GM23248 (cell line): Measurements from ENCODE around the gene ESR2. TPM values are rescaled to one million over a fixed set of nuclear protein-coding genes. Genes with fewer than 3 reads are reported as not detected.

Source experiments
- DNase-seq: peaks from one replicate; pipeline ENCODE4 v3.0.0-alpha.2; 2015
- H2AFZ ChIP-seq: fragments of 200-600 bp; sonication (generic); 2 replicates; pipeline ENCODE4 v1.6.1; 2016; ENCODE audit warnings: antibody characterized with exemption
- H3F3A ChIP-seq: fragments of 200-600 bp; sonication (generic); 2 replicates; pipeline ENCODE4 v1.6.1; 2016; ENCODE audit warnings: mild to moderate bottlenecking, antibody characterized with exemption, mixed run types; ENCODE audit not compliant: insufficient read depth
- H3K27ac ChIP-seq: fragments of 200-600 bp; sonication (generic); 2 replicates; pipeline ENCODE4 v1.5.1; 2016; ENCODE audit warnings: mild to moderate bottlenecking
- H3K27me3 ChIP-seq: fragments of 200-600 bp; sonication (generic); replicated peaks from 2 replicates; pipeline ENCODE4 v1.6.1; 2016; ENCODE audit warnings: mild to moderate bottlenecking; ENCODE audit not compliant: insufficient read depth
- H3K36me3 ChIP-seq: fragments of 200-600 bp; sonication (generic); 2 replicates; pipeline ENCODE4 v1.6.1; 2016; ENCODE audit warnings: low read depth, mild to moderate bottlenecking
- H3K4me1 ChIP-seq: fragments of 200-600 bp; sonication (generic); 2 replicates; pipeline ENCODE4 v1.6.1; 2016; ENCODE audit warnings: mild to moderate bottlenecking; ENCODE audit not compliant: insufficient read depth
- H3K4me2 ChIP-seq: fragments of 200-600 bp; sonication (generic); one replicate; pipeline ENCODE4 v1.6.1; 2016; ENCODE audit warnings: mild to moderate bottlenecking; ENCODE audit not compliant: unreplicated experiment
- H3K4me3 ChIP-seq: fragments of 200-600 bp; sonication (generic); 2 replicates; pipeline ENCODE4 v1.5.1; 2016; ENCODE audit warnings: mild to moderate bottlenecking
- H3K79me2 ChIP-seq: fragments of 200-600 bp; sonication (generic); 2 replicates; pipeline ENCODE4 v1.6.1; 2016; ENCODE audit warnings: mild to moderate bottlenecking; ENCODE audit not compliant: insufficient read depth
- H3K9ac ChIP-seq: fragments of 200-600 bp; sonication (generic); 2 replicates; pipeline ENCODE4 v1.6.1; 2016; ENCODE audit warnings: mild to moderate bottlenecking
- H3K9me2 ChIP-seq: fragments of 200-600 bp; sonication (generic); 2 replicates; pipeline ENCODE4 v1.6.1; 2016; ENCODE audit warnings: mixed run types, mild to moderate bottlenecking, moderate library complexity; ENCODE audit not compliant: insufficient read depth
- H3K9me3 ChIP-seq: fragments of 200-600 bp; sonication (generic); one replicate; pipeline ENCODE4 v1.6.1; 2017; ENCODE audit warnings: low read depth
- H4K20me1 ChIP-seq: fragments of 200-600 bp; sonication (generic); 2 replicates; pipeline ENCODE4 v1.6.0; 2016; ENCODE audit not compliant: insufficient read depth
- EZH2 ChIP-seq: fragments of 200-600 bp; sonication (generic); IDR thresholded peaks from 2 replicates; pipeline ENCODE4 v1.6.1; 2018; ENCODE audit warnings: antibody characterized with exemption, mild to moderate bottlenecking; ENCODE audit not compliant: insufficient read depth, poor library complexity, severe bottlenecking
- EZH2phosphoT487 ChIP-seq: fragments of 200-600 bp; sonication (generic); IDR thresholded peaks from 2 replicates; pipeline ENCODE4 v1.6.1; 2018; ENCODE audit warnings: antibody characterized with exemption, moderate library complexity, mild to moderate bottlenecking, low read depth; ENCODE audit not compliant: insufficient read depth
- WGBS, 2 experiments: methylation state at CpG; one replicate each; pipeline ENCODE4 v1.1.6; 2015 to 2017; ENCODE audit warnings: low lambda C conversion rate in 2 of 2, low coverage in 1 of 2; ENCODE audit errors: missing lambda C conversion rate in 2 of 2; 5-methylcytosine and 5-hydroxymethylcytosine counted together
- in situ Hi-C: fragments of 300-500 bp; cut with MboI; formaldehyde crosslinking; loops from 2 replicates; pipeline ENCODE4 v1.15.0; 2020
- polyA plus RNA-seq: library from polyadenylated mRNA; unstranded; fragments of >200 nt; fragmentation: Nextera tagmentation; extraction: Ambion mirVana; gene quantifications from 2 replicates; pipeline ENCODE4 v1.2.1, GENCODE V29; 2016
- total RNA-seq: library from RNA; depleted of rRNA; stranded (reverse); fragments of >200 nt; shearing (Covaris generic); gene quantifications from 2 replicates; pipeline ENCODE4 v1.2.3, GENCODE V29; 2014

The ESR2 gene
- total and polyA plus RNA-seq, 2 experiments from 2014 or later = not detected

DNA sequence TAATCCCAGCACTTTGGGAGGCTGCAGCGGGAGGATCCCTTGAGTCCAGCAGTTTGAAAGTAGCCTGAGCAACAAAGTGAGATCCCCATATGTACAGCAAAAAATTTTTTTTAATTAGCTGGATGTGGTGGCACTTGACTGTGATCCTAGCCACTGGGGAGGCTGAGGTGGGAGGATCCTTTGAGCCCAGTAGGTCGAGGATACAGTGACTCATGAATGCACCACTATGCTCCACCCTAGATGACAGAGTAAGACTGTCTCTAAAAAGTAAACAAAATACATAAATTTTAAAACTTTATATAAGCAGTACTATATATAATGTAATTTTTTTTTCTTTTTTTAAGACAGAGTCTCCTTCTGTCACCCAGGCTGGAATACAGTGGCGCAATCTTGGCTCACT, 115.4 kb downstream of the ESR2 start:
- H3F3A ChIP-seq = no peaks in the 10 kb centered on the region
- no peak for DNase-seq
- in situ Hi-C loops = no loop called here
- no peak overlapping the region for H3K4me3 ChIP-seq
- no peak overlapping the region for H3K4me2 ChIP-seq
- no peak overlapping the region for H3K9ac ChIP-seq
- no peaks in the 10 kb centered on the region for H3K79me2 ChIP-seq
- no peaks in the 10 kb centered on the region for H3K36me3 ChIP-seq
- H3K9me3 ChIP-seq = no peaks in the 10 kb centered on the region
- H3K9me2 ChIP-seq = no peaks in the 10 kb centered on the region
- TF ChIP-seq EZH2phosphoT487 (no peak), EZH2 (no peak)
- no peak overlapping the region for H3K27ac ChIP-seq
- WGBS, 2 experiments = 81 to 84% methylated on average over 3 of the region's 3 CpGs
- H4K20me1 ChIP-seq = no peaks in the 10 kb centered on the region
- H3K4me1 ChIP-seq = no peaks in the 10 kb centered on the region
- H3K27me3 ChIP-seq = no peaks in the 10 kb centered on the region
- no peak overlapping the region for H2AFZ ChIP-seq

DNA sequence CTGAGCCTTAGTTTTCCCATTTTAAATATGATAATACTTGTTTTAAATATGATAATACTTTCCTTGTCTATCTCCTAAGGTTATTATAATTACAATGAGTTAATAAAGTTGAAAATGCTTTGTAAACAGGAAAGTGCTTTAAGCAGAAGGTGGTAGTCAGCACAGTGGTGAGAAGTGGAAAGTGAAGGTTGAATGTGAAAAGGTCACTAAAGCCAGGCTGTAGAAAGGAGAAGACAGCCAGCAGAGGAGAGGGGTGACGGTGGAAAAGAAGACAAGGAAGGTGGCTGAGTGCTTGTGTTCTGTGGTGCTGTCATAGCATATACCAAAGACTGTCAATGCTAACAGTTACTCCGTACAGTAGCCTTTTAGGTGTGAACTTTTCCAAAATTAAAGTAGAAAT, 117.8 kb downstream of the ESR2 start:
- no peak overlapping the region for H2AFZ ChIP-seq
- no peaks in the 10 kb centered on the region for H3K36me3 ChIP-seq
- H3K27ac ChIP-seq = no peak overlapping the region
- WGBS, 2 experiments = 99 to 100% methylated on average over 2 of the region's 2 CpGs
- H3K4me1 ChIP-seq = no peaks in the 10 kb centered on the region
- no peaks in the 10 kb centered on the region for H3K9me3 ChIP-seq
- H3K9ac ChIP-seq = no peak overlapping the region
- H3F3A ChIP-seq = no peaks in the 10 kb centered on the region
- no peaks in the 10 kb centered on the region for H3K9me2 ChIP-seq
- DNase-seq = no peak
- no peaks in the 10 kb centered on the region for H3K27me3 ChIP-seq
- H3K79me2 ChIP-seq = no peaks in the 10 kb centered on the region
- H3K4me2 ChIP-seq = no peak overlapping the region
- H4K20me1 ChIP-seq = no peaks in the 10 kb centered on the region
- no peak overlapping the region for H3K4me3 ChIP-seq
- in situ Hi-C loops = no loop called here
- TF ChIP-seq EZH2 (no peak), EZH2phosphoT487 (no peak)

DNA sequence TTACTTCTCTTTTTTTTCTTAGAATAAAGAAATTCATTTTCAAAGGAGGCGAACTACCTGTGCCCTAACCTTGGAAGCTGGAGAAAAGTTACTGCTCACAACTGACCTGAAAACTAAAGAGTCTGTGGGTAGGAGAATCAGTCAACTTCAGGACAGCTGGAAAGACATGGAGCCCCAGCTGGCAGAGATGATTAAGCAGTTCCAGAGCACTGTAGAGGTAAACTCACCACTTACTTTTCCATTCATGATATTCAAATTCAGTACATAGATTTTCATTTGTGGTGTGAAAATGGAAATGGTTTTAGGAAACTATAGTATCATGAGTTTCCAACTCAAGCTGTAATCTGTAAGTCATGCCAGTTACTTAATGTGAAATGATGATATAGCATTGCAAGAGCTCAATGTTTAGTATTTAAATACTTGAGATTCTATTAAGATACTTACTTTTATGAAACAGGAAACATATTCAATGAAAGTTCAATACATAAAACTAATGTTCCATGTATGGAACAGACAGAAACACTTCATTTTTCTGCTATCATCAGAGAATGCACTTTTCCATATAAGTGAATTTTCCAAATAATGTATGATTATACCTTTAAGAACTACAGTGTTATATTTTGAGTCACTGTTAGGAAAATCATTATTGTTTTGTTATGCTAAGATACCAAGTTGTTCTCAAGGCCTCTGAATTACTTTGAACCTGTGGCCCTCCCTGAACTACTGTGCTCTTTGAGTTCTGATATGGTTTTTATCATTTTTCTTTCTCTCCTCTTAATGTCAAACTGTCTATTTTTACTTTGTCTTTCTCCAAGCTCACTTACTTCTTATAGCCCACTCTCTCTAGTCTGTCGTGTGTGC, 119.0 kb downstream of the ESR2 start:
- no peak overlapping the region for H3K4me3 ChIP-seq
- H3K4me2 ChIP-seq = no peak overlapping the region
- no peaks in the 10 kb centered on the region for H3K4me1 ChIP-seq
- no peak for TF ChIP-seq EZH2
- TF ChIP-seq EZH2phosphoT487 = no peak
- WGBS, 2 experiments = 85 to 92% methylated on average over 2 of the region's 2 CpGs
- no peak overlapping the region for H3K27ac ChIP-seq
- no peaks in the 10 kb centered on the region for H3F3A ChIP-seq
- no peaks in the 10 kb centered on the region for H3K9me2 ChIP-seq
- no peak overlapping the region for H2AFZ ChIP-seq
- no peak overlapping the region for H3K9ac ChIP-seq
- no peaks in the 10 kb centered on the region for H3K36me3 ChIP-seq
- no peaks in the 10 kb centered on the region for H3K27me3 ChIP-seq
- no peak for DNase-seq
- H3K9me3 ChIP-seq = no peaks in the 10 kb centered on the region
- H4K20me1 ChIP-seq = no peaks in the 10 kb centered on the region
- H3K79me2 ChIP-seq = no peaks in the 10 kb centered on the region
- in situ Hi-C loops = no loop called here

DNA sequence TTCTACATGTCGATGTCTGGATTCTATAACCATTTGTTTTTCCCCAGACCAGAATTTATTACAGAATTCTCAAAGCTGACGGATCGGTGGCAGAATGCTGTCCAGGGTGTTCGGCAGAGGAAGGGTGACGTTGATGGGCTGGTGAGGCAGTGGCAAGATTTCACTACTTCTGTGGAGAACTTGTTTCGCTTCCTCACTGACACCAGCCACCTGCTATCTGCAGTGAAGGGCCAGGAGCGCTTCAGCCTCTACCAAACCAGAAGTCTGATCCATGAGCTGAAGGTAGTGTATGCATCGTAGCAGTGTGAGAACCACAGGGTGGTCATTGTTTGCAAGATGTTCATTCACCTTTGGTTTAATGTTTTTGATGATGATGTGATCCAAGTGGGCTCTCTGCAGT, 124.0 kb downstream of the ESR2 start:
- no peak for DNase-seq
- no peak overlapping the region for H3K9ac ChIP-seq
- H3K4me2 ChIP-seq = no peak overlapping the region
- no peaks in the 10 kb centered on the region for H3K36me3 ChIP-seq
- no peaks in the 10 kb centered on the region for H3K9me3 ChIP-seq
- 90 to 94% methylated on average over 8 of the region's 8 CpGs for WGBS, 2 experiments
- no peak overlapping the region for H2AFZ ChIP-seq
- no peaks in the 10 kb centered on the region for H3K9me2 ChIP-seq
- no peaks in the 10 kb centered on the region for H4K20me1 ChIP-seq
- H3K4me3 ChIP-seq = no peak overlapping the region
- no peaks in the 10 kb centered on the region for H3K4me1 ChIP-seq
- H3K27ac ChIP-seq = no peak overlapping the region
- no peaks in the 10 kb centered on the region for H3F3A ChIP-seq
- TF ChIP-seq EZH2phosphoT487 (no peak), EZH2 (no peak)
- H3K27me3 ChIP-seq = no peaks in the 10 kb centered on the region
- no peaks in the 10 kb centered on the region for H3K79me2 ChIP-seq
- in situ Hi-C loops = no loop called here
